Raji (cell line): ENCODE results near the gene RAPGEF2.

ENCODE experiments used
- POLR2A ChIP-seq: IDR thresholded peaks from 2 replicates; pipeline ENCODE4 v1.6.1; 2011; ENCODE audit warnings: low read depth, low read length, control low read depth; ENCODE audit not compliant: insufficient read depth

Gene RAPGEF2

GRCh38 chr4:159126716-159127115 lies 23.8 kb downstream of the RAPGEF2 start:
- no peak for TF ChIP-seq POLR2A

GRCh38 chr4:159127745-159128518 lies 25.1 kb downstream of the RAPGEF2 start:
- TF ChIP-seq POLR2A: no peak

GRCh38 chr4:159129814-159130550 lies 27.1 kb downstream of the RAPGEF2 start:
- no peak for TF ChIP-seq POLR2A

- no peak for TF ChIP-seq POLR2A
Measured at GRCh38 chr4:159131564-159131963, 28.7 kb downstream of the RAPGEF2 start.

- TF ChIP-seq POLR2A: no peak
Measured at GRCh38 chr4:159134429-159134828, 31.6 kb downstream of the RAPGEF2 start.

GRCh38 chr4:159137176-159137575 lies 34.3 kb downstream of the RAPGEF2 start:
- TF ChIP-seq POLR2A: no peak

- no peak for TF ChIP-seq POLR2A
Measured at GRCh38 chr4:159138436-159138835, 35.6 kb downstream of the RAPGEF2 start.

- no peak for TF ChIP-seq POLR2A
Measured at GRCh38 chr4:159141193-159141592, 38.3 kb downstream of the RAPGEF2 start.

GRCh38 chr4:159142241-159142640 lies 39.4 kb downstream of the RAPGEF2 start:
- TF ChIP-seq POLR2A: no peak

GRCh38 chr4:159142681-159143384 lies 40.0 kb downstream of the RAPGEF2 start:
- TF ChIP-seq POLR2A: no peak

GRCh38 chr4:159143687-159144086 lies 40.8 kb downstream of the RAPGEF2 start:
- TF ChIP-seq POLR2A: no peak

- no peak for TF ChIP-seq POLR2A
Measured at GRCh38 chr4:159144112-159144694, 41.3 kb downstream of the RAPGEF2 start.

- no peak for TF ChIP-seq POLR2A
Measured at GRCh38 chr4:159145318-159145991, 42.6 kb downstream of the RAPGEF2 start.

GRCh38 chr4:159145992-159146330 lies 43.1 kb downstream of the RAPGEF2 start:
- TF ChIP-seq POLR2A: no peak

- no peak for TF ChIP-seq POLR2A
Measured at GRCh38 chr4:159146488-159146887, 43.6 kb downstream of the RAPGEF2 start.
